Stimulated activated CD4-positive, alpha-beta T cell treated with anti-CD3 and anti-CD28 coated beads, Interleukin-1b, Interleukin-23, amount 100 ng/mL, for 1 hour (primary cell): ENCODE results near the gene GALNTL6.

Experiments
- DNase-seq, 2 donors: peaks; one replicate each; pipeline ENCODE4 v3.0.0-alpha.2; 2020; ENCODE audit warnings: low read depth in 2 of 2

GALNTL6 gene

GRCh38 chr4:172124656-172125308 is 311.6 kb downstream of the GALNTL6 start:
- no peak for DNase-seq

GRCh38 chr4:172125443-172125842 is 312.2 kb downstream of the GALNTL6 start:
- no peak for DNase-seq

GRCh38 chr4:172127168-172127567 is 314.0 kb downstream of the GALNTL6 start:
- no peak for DNase-seq

GRCh38 chr4:172129593-172129992 is 316.4 kb downstream of the GALNTL6 start:
- DNase-seq, result no peak

- no peak for DNase-seq
Observed at GRCh38 chr4:172134521-172134920, 321.3 kb downstream of the GALNTL6 start.

GRCh38 chr4:172141025-172141424 is 327.8 kb downstream of the GALNTL6 start:
- no peak for DNase-seq

GRCh38 chr4:172142281-172142741 is 329.1 kb downstream of the GALNTL6 start:
- no peak for DNase-seq

- no peak for DNase-seq
Observed at GRCh38 chr4:172143605-172144314, 330.6 kb downstream of the GALNTL6 start.

GRCh38 chr4:172147687-172148086 is 334.5 kb downstream of the GALNTL6 start:
- DNase-seq, result no peak

GRCh38 chr4:172149329-172149728 is 336.1 kb downstream of the GALNTL6 start:
- DNase-seq, result no peak

- DNase-seq, result no peak
Observed at GRCh38 chr4:172152284-172152683, 339.1 kb downstream of the GALNTL6 start.

- DNase-seq, result no peak
Observed at GRCh38 chr4:172153719-172154118, 340.5 kb downstream of the GALNTL6 start.

GRCh38 chr4:172155838-172156345 is 342.7 kb downstream of the GALNTL6 start:
- no peak for DNase-seq

- DNase-seq, result no peak
Observed at GRCh38 chr4:172157946-172158345, 344.7 kb downstream of the GALNTL6 start.

- DNase-seq, result no peak
Observed at GRCh38 chr4:172163215-172163614, 350.0 kb downstream of the GALNTL6 start.

- no peak for DNase-seq
Observed at GRCh38 chr4:172168888-172169287, 355.7 kb downstream of the GALNTL6 start.

- no peak for DNase-seq
Observed at GRCh38 chr4:172169871-172170270, 356.7 kb downstream of the GALNTL6 start.

- no peak for DNase-seq
Observed at GRCh38 chr4:172173206-172173605, 360.0 kb downstream of the GALNTL6 start.

- DNase-seq, result no peak
Observed at GRCh38 chr4:172177382-172177781, 364.2 kb downstream of the GALNTL6 start.

GRCh38 chr4:172188248-172188988 is 375.2 kb downstream of the GALNTL6 start:
- DNase-seq, result no peak

GRCh38 chr4:172202480-172203076 is 389.4 kb downstream of the GALNTL6 start:
- DNase-seq, result no peak

GRCh38 chr4:172207258-172207657 is 394.1 kb downstream of the GALNTL6 start:
- no peak for DNase-seq
